GM18505 (cell line): ENCODE data around the gene BMAL1.
"Not testable (repeated sequence)": the region's sequence is repeated elsewhere in the genome, so short reads cannot be mapped to it uniquely, and the experiment has no call there.

Experiments
- ATAC-seq: cut with Tn5 transposase; IDR thresholded peaks from one replicate; pipeline ENCODE4 v1.9.1; 2021; ENCODE audit not compliant: unreplicated experiment
- POLR2A ChIP-seq: IDR thresholded peaks from 4 replicates; pipeline ENCODE4 v1.6.1; 2011; ENCODE audit warnings: borderline replicate concordance; ENCODE audit not compliant: insufficient read depth, insufficient read length; ENCODE audit errors: extremely low read depth

Gene BMAL1

DNA sequence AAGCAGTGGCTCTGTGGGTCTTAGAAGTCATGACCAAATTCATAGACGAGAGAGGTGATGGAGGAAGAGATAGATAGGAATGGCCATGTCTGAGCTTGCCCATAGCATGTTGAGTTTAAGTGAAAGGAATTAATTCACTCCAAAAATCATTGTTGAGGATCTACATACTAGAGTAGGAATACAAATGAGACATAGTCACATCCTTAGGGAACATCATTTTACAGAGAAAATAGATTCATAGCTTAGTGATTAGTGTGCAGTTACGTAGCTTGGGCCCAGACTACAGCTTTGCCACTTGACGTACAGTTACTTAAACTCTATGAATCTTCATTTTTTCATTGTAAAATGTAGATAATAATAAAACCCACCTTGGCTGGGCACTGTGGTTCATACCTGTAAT, 21.4 kb upstream of the BMAL1 start:
- no peak for TF ChIP-seq POLR2A
- no peak for ATAC-seq

DNA sequence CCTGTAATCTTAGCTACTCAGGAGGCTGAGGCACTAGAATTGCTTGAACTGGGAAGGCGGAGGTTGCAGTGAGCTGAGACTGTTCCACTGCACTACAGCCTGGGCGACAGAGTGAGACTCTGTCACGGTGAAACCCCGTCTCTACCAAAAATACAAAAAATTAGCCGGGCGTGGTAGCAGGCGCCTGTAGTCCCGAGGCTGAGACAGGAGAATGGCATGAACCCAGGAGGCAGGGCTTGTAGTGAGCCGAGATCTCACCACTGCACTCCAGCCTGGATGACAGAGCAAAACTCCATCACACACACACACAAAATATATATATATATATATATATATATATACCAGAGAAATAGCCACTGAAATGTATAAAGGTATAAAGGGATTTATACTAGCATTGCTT, 19.5 kb upstream of the BMAL1 start:
- ATAC-seq, result not testable (repeated sequence)

GRCh38 chr11:13258855-13259254, 18.7 kb upstream of the BMAL1 start:
- no peak for ATAC-seq
- TF ChIP-seq POLR2A, result no peak

DNA sequence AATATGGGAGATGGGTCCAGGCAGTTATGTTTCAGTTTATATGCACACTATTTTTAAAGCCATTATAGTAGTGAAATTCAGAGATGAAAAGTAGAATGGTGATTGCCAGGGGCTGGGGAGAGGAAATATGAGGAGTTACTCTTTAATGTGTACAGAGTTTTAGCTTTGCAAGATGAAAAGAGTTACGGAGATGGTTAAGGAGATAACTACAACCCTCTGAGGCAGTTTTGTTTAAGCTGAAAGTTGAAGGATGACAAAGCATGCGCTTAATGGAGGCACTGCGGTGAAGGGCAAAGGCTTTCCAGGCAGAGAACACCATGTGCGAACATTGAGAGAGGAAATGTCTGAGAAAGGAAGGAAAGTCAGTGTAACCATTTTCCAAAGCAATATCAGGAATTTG, 18.2 kb upstream of the BMAL1 start:
- no peak for ATAC-seq

DNA sequence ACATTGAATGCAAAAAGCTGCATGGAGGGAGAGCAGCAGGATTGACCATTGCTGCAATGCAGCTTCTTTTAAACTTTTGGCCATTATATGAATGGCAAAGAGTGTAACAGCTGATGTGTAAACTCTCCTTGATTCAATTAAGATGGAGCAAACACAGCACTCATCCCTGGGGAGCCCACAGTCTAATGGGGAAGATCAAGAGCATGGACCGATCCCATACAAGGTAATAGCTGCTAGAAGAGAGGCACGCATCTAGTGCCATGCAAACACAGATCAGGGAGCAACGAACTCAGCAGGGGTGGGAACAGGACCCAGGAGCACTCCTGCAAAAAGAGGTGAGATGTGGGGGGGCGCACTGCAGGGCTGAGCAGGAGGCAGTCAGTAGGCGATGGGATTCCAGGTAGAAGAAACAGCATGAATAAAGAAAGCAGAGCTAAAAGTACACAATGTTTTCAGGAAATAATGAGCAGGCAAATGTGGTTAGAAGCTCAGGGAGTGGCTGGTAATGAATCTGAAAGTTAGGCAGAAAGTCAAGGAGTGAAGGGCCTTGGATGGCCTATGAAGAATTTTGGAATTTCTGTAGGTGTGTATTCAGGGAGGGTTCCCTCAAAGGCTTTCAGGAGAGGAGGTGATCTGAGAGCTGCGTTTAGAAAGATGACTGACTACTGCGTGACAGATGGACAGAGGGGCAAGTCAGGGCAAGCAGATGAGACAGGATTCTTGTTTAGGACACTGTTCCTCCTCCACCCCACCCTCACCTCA, 17.2 kb upstream of the BMAL1 start:
- no peak for TF ChIP-seq POLR2A
- ATAC-seq, result no peak

More for the DNA sequence above, 18.2 kb upstream of the BMAL1 start:
- TF ChIP-seq POLR2A, result no peak

- TF ChIP-seq POLR2A, result no peak
- ATAC-seq, result no peak
Measured at GRCh38 chr11:13260963-13261588, 16.5 kb upstream of the BMAL1 start.

- no peak for TF ChIP-seq POLR2A
- no peak for ATAC-seq
Measured at GRCh38 chr11:13261591-13262061, 16.0 kb upstream of the BMAL1 start.

GRCh38 chr11:13262096-13262495, 15.5 kb upstream of the BMAL1 start:
- no peak for ATAC-seq
- TF ChIP-seq POLR2A, result no peak

DNA sequence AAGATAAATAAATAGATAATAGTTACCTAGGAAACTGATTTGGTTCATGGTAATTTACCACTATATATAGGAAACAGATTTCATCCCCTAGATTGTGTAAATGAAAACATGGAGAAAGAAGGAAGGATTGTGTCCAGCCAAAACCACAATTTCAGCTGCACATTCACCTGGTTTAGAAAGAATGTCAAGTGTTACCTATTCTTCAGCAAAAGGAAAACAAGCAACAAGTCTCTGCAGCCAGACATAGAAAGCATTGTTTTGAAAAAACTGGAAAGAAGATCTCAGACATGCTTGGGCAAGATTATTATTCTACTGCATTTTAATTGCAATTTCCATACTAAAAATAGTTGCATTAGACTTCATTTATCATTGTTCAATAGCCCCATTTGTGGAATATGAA, 8.8 kb upstream of the BMAL1 start:
- no peak for ATAC-seq
- TF ChIP-seq POLR2A, result no peak

DNA sequence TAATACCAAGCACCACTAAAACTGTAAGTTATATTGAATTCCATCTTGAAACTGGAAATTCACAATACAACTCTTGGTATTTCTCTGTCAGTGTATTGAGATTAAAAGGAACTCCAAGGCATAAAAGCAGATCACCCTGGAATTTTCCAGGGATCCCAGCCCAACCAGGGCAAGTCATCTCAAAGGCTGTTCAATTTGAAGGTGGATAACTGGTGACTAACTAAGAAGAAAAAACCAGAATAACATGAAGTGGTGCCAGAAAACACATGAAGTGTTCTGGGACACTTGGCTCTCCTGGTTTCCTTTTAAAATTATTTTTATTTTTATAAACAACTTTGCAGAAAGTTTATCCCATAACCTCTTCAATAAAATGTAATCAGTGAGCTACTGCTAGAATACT, 7.8 kb upstream of the BMAL1 start:
- TF ChIP-seq POLR2A, result no peak
- ATAC-seq, result no peak

GRCh38 chr11:13271060-13271693, 6.4 kb upstream of the BMAL1 start:
- no peak for ATAC-seq
- TF ChIP-seq POLR2A, result no peak

DNA sequence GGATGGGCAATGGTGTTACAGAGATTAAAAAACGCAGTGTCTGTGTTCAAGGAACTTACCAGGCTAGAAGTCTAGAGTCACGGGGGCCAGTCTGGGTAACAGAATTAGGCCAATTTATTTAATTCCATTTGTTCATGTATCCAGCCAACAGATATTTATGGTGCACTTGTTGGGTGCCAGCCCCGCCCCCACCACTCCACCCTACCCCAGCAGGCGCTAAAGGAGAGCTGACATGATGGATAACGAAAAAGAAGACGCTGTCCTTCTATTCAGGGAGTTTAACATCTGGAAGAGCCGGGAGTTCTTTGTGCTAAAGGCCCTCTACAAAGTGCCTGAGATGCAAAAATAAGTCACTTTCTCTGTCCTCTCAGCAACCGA, 1.1 kb upstream of the BMAL1 start:
- ATAC-seq, result no peak
- TF ChIP-seq POLR2A, result no peak

DNA sequence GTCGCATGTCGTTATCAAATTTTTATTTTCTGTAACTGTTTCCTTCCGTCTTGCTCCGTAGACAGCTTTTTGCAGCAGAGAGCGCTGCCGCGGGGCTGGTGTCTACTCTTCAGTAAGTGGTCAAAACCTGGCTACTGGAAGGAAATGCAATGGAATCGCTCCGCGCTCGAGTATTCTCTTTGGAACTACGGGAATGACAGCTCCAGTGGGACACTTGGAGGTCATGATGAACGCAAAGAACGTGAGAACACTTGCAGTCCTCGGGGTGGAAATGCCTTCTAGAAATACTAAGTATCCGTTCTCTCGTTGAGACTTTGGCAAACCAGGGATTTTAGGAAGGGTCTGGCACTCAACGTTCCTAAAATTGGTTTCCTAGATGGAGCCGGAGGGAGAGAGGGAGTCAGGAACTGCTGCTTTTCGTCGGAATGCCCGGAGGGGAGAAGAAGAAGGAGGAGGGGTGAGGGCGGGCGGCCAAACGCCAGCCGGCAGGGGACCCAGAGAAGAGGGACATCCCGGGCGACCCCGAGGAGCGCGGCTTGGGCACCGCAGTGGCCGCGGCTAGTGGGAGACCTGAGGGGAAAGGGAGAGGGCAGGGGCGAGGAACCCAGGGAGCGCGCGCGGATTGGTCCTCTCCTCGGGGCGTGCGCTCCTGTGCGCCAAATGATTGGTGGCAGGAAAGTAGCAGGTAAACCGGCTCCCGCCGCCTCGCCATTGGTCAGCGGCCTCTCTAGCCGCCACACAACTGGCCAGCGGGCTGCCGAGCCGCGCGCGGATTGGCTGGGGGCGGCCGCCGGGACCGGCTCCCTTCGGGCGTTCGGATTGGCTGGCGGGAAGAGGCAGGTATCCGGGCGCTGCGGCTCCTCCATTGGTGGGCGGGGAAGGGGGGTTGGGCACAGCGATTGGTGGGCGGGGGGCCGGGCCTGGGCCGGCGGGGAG, 490 bp upstream of the BMAL1 start:
- peak; percentile 89 for ATAC-seq
- peak; percentile 70 for TF ChIP-seq POLR2A
